Vagina (tissue), 2 donors: Measurements from ENCODE around the gene SLFN5. TPM values are rescaled to one million over a fixed set of nuclear protein-coding genes. Genes with fewer than 3 reads are reported as not detected.
A peak's percentile ranks its signal among the peaks of the same experiment; 100 is the strongest.

Experiments
- DNase-seq, 2 donors: peaks; one replicate each; pipeline ENCODE4 v3.0.0-alpha.2; 2017; ENCODE audit errors: extremely low spot score in 2 of 2
- H3K27ac ChIP-seq: fragments of 200-600 bp; sonication (generic); one replicate; pipeline ENCODE4 v1.5.1; 2019
- H3K27me3 ChIP-seq: fragments of 200-600 bp; sonication (generic); one replicate; pipeline ENCODE4 v1.5.1; 2019
- H3K36me3 ChIP-seq, 2 donors: fragments of 200-600 bp; sonication (generic); one replicate each; pipeline ENCODE4 v1.5.1; 2017 to 2019
- H3K4me1 ChIP-seq: fragments of 200-600 bp; sonication (generic); one replicate; pipeline ENCODE4 v1.5.1; 2019
- H3K4me3 ChIP-seq, 2 donors: fragments of 200-600 bp; sonication (generic); 1 replicate in 1 of 2; 2 replicates in 1 of 2; pipeline ENCODE4 v1.5.1; 2016 to 2019
- H3K9me3 ChIP-seq: fragments of 200-600 bp; sonication (generic); one replicate; pipeline ENCODE4 v1.5.1; 2019
- CTCF ChIP-seq, 3 experiments: fragments of 450-650 bp in 2 of 3; fragments of 200-600 bp in 1 of 3; sonication (generic) in 1 of 3; IDR thresholded peaks; one replicate each; pipeline ENCODE4 v1.5.1; 2017 to 2019; ENCODE audit warnings: antibody characterized with exemption in 3 of 3, mild to moderate bottlenecking in 2 of 3, moderate library complexity in 2 of 3
- POLR2A ChIP-seq, 2 donors: fragments of 450-650 bp; IDR thresholded peaks; one replicate each; pipeline ENCODE4 v1.6.1; 2017; ENCODE audit warnings: antibody characterized with exemption in 2 of 2, mild to moderate bottlenecking in 2 of 2, moderate library complexity in 2 of 2
- POLR2AphosphoS5 ChIP-seq, 2 donors: sonication (generic); formaldehyde crosslinking; IDR thresholded peaks; one replicate each; pipeline ENCODE4 v1.9.0; 2017; ENCODE audit warnings: antibody characterized with exemption in 2 of 2, mild to moderate bottlenecking in 2 of 2, low read depth in 1 of 2; ENCODE audit not compliant: insufficient read depth in 1 of 2
- intact Hi-C: fragments of 100-400 bp; cut with DNase I; formaldehyde crosslinking; loops from one replicate; pipeline ENCODE4 v1.15.1; 2023
- total RNA-seq: library from RNA; depleted of rRNA; stranded (reverse); fragments of >200 nt; gene quantifications from one replicate; pipeline ENCODE4 v1.2.3, GENCODE V29; 2016

The SLFN5 gene
- total RNA-seq, 1 donor from 2014 or later, result 27.7 TPM

- DNase-seq, result no peak
- Histone ChIP-seq H3K27ac (no peak overlapping the region), H3K9me3 (no peaks in the 10 kb centered on the region), H3K4me1 (peaks cover 16% of the 10 kb centered on the region), H3K4me3 (no peak overlapping the region), H3K27me3 (no peaks in the 10 kb centered on the region), H3K36me3 (no peaks in the 10 kb centered on the region)
- TF ChIP-seq CTCF (IDR thresholded peaks at IDR 0.05) (no peak), POLR2AphosphoS5 (IDR thresholded peaks at IDR 0.05; ENCODE audit: insufficient read depth in 1 of 2, low read depth in 1 of 2) (peak in 1 of 2 donors; percentile 15)
- intact Hi-C loops, result no loop called here
These were observed 29.4 kb upstream of the SLFN5 start for GRCh38 chr17:35213412-35213940.

DNA sequence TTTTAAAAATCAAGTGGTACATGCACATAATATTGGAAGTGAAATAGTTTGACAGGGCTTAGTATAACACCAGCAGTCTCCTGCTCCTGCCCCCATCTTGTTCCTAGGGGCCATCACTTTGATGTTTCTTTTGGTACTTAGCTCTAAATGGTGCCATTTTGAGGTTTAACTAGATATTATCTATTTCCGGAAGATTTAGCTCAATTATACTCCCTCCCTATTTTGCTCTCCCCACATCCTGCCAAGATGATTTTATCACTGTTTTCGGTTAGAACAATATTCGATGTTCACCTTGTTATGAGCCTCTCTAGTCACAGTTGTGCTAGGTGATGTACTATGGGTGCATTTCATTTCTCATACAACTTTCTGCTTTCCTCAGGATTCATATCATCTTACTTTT lies 28.7 kb upstream of the SLFN5 start:
- Histone ChIP-seq H3K4me3 (no peak overlapping the region), H3K27ac (no peak overlapping the region), H3K27me3 (no peaks in the 10 kb centered on the region), H3K9me3 (no peaks in the 10 kb centered on the region), H3K4me1 (peaks cover 16% of the 10 kb centered on the region), H3K36me3 (no peaks in the 10 kb centered on the region)
- no peak for DNase-seq
- intact Hi-C loops, result no loop called here
- no peak for TF ChIP-seq CTCF (IDR thresholded peaks at IDR 0.05)
- no peak for TF ChIP-seq POLR2A (IDR thresholded peaks at IDR 0.05)
- TF ChIP-seq POLR2AphosphoS5 (IDR thresholded peaks at IDR 0.05; ENCODE audit: insufficient read depth in 1 of 2, low read depth in 1 of 2), result no peak

DNA sequence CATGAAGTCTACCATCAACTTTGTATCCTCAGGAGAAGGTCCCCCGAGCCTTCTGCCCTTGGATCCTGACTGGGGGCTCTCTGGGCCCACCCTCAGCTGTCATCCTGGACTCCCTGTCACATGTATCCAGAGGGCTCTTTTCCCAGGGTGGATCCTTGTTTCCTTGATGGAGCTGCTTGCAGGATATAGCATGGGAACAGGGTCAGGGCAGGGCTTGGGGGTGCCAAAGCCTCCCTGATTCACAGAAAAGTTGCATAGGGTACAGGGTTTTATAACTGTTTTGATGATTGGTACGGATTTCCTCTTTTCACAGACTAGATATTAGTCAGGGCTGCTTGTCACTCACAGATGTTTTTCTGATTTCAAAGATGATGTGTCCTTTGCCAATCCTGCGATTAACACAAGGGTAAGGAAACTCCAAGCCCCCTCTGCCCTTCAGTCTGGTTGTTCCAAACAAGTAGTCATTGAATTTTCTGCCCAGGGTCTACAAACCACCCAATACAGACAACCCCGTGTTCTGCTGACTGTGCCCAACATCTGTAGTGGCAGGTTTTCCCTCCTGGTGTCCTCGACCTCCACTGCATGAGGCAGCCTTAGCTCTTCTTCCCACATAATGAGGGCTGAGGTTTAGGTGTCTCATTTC lies 28.1 kb upstream of the SLFN5 start:
- intact Hi-C loops, result no loop called here

GRCh38 chr17:35217107-35217506 lies 25.8 kb upstream of the SLFN5 start:
- Histone ChIP-seq H3K36me3 (no peaks in the 10 kb centered on the region), H3K27me3 (no peaks in the 10 kb centered on the region), H3K27ac (no peak overlapping the region), H3K4me1 (peaks cover 16% of the 10 kb centered on the region), H3K4me3 (no peak overlapping the region), H3K9me3 (no peaks in the 10 kb centered on the region)
- intact Hi-C loops, result no loop called here
- TF ChIP-seq CTCF (IDR thresholded peaks at IDR 0.05), result no peak
- TF ChIP-seq POLR2AphosphoS5 (IDR thresholded peaks at IDR 0.05; ENCODE audit: insufficient read depth in 1 of 2, low read depth in 1 of 2), result no peak
- TF ChIP-seq POLR2A (IDR thresholded peaks at IDR 0.05), result no peak
- DNase-seq, result no peak

More for the DNA sequence above, 28.1 kb upstream of the SLFN5 start:
- no peaks in the 10 kb centered on the region for H3K27me3 ChIP-seq
- TF ChIP-seq POLR2AphosphoS5 (IDR thresholded peaks at IDR 0.05; ENCODE audit: insufficient read depth in 1 of 2, low read depth in 1 of 2), result no peak
- H3K36me3 ChIP-seq, result no peaks in the 10 kb centered on the region
- DNase-seq, result no peak
- no peak overlapping the region for H3K27ac ChIP-seq
- H3K9me3 ChIP-seq, result no peaks in the 10 kb centered on the region
- H3K4me1 ChIP-seq, result peaks cover 16% of the 10 kb centered on the region
- no peak overlapping the region for H3K4me3 ChIP-seq

DNA sequence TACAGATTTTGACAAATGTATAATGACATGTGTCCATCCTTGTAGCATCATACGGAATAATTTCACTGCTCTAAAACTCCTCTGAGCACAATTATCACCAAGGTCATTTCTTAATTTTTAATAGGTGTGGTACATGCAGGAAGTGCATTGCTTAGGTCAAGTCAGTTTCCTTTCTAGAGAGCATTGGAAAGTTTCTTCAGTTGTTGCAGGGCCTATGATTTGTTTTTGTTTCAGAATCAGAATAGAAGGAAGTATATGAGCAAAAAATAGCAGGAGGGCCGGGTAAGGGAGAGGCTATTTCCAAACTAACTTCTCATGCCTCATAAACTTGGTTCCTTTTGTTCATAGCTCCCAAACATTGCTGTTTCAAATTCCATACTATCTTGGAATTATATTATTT lies 24.0 kb upstream of the SLFN5 start:
- H3K4me1 ChIP-seq, result peaks cover 12% of the 10 kb centered on the region
- no peak for DNase-seq
- peak in 1 of 2 donors; percentile 19 for TF ChIP-seq POLR2AphosphoS5 (IDR thresholded peaks at IDR 0.05; ENCODE audit: insufficient read depth in 1 of 2, low read depth in 1 of 2)
- no peak for TF ChIP-seq CTCF (IDR thresholded peaks at IDR 0.05)
- H3K27me3 ChIP-seq, result no peaks in the 10 kb centered on the region
- H3K27ac ChIP-seq, result no peak overlapping the region
- no peak overlapping the region for H3K4me3 ChIP-seq
- intact Hi-C loops, result no loop called here
- H3K9me3 ChIP-seq, result no peaks in the 10 kb centered on the region
- H3K36me3 ChIP-seq, result no peaks in the 10 kb centered on the region
